RWPE2 (cell line): ENCODE measurements around the gene MYH14.
A peak's percentile ranks its signal among the peaks of the same experiment; 100 is the strongest.

Experiments
- ATAC-seq: fragments of 200-7000 bp; cut with Tn5 transposase; 3 replicates; pipeline ENCODE4 v1.9.1; 2021; ENCODE audit warnings: low read depth
- DNase-seq: peaks from one replicate; pipeline ENCODE4 v3.0.0-alpha.2; 2020; ENCODE audit warnings: low spot score
- H3K27ac ChIP-seq: fragments of 450-650 bp; 2 replicates; pipeline ENCODE4 v1.5.1; 2017; ENCODE audit warnings: mild to moderate bottlenecking; ENCODE audit not compliant: poor library complexity, severe bottlenecking
- H3K27me3 ChIP-seq: fragments of 250-450 bp; sonication (Bioruptor Pico); 2 replicates; pipeline ENCODE4 v1.5.1; 2021; ENCODE audit warnings: mild to moderate bottlenecking, moderate library complexity; ENCODE audit not compliant: insufficient read depth, poor library complexity, severe bottlenecking
- H3K36me3 ChIP-seq: fragments of 250-450 bp; sonication (Bioruptor Pico); 2 replicates; pipeline ENCODE4 v1.5.1; 2020; ENCODE audit warnings: low read depth, mild to moderate bottlenecking, moderate library complexity
- H3K4me1 ChIP-seq: fragments of 250-450 bp; sonication (Bioruptor Pico); 2 replicates; pipeline ENCODE4 v1.5.1; 2021; ENCODE audit warnings: mild to moderate bottlenecking, moderate library complexity; ENCODE audit not compliant: insufficient read depth, poor library complexity, severe bottlenecking
- H3K4me3 ChIP-seq: fragments of 250-450 bp; sonication (Bioruptor Pico); 2 replicates; pipeline ENCODE4 v1.5.1; 2021; ENCODE audit warnings: mild to moderate bottlenecking, moderate library complexity; ENCODE audit not compliant: severe bottlenecking
- H3K9me3 ChIP-seq: fragments of 250-450 bp; sonication (Bioruptor Pico); 2 replicates; pipeline ENCODE4 v1.5.1; 2021; ENCODE audit warnings: mild to moderate bottlenecking, moderate library complexity; ENCODE audit not compliant: severe bottlenecking
- CTCF ChIP-seq: fragments of 450-650 bp; IDR thresholded peaks from one replicate; pipeline ENCODE4 v1.5.1; 2017; ENCODE audit warnings: mild to moderate bottlenecking, moderate library complexity; ENCODE audit not compliant: poor library complexity, severe bottlenecking

MYH14 gene

GRCh38 chr19:50198431-50199258 is 4.8 kb upstream of the MYH14 start:
- Histone ChIP-seq H3K36me3 (no peaks in the 10 kb centered on the region), H3K27me3 (peaks cover 3% of the 10 kb centered on the region), H3K27ac (no peak overlapping the region), H3K4me1 (no peaks in the 10 kb centered on the region), H3K9me3 (no peaks in the 10 kb centered on the region), H3K4me3 (no peak overlapping the region)
- no peak for ATAC-seq
- no peak for DNase-seq
- no peak for TF ChIP-seq CTCF

- Histone ChIP-seq H3K27me3 (peaks cover 7% of the 10 kb centered on the region), H3K9me3 (no peaks in the 10 kb centered on the region), H3K4me1 (no peaks in the 10 kb centered on the region), H3K36me3 (no peaks in the 10 kb centered on the region), H3K4me3 (no peak overlapping the region), H3K27ac (no peak overlapping the region)
- TF ChIP-seq CTCF = no peak
- no peak for ATAC-seq
- DNase-seq = no peak
These were observed 4.2 kb upstream of the MYH14 start for GRCh38 chr19:50199259-50199555.

GRCh38 chr19:50202386-50202785 is 1.0 kb upstream of the MYH14 start:
- no peak overlapping the region for H3K27ac ChIP-seq
- no peak for ATAC-seq
- no peaks in the 10 kb centered on the region for H3K9me3 ChIP-seq
- H3K36me3 ChIP-seq = no peaks in the 10 kb centered on the region
- no peaks in the 10 kb centered on the region for H3K4me1 ChIP-seq
- H3K27me3 ChIP-seq = peaks cover 21% of the 10 kb centered on the region
- TF ChIP-seq CTCF = no peak
- no peak overlapping the region for H3K4me3 ChIP-seq
- no peak for DNase-seq

- no peaks in the 10 kb centered on the region for H3K36me3 ChIP-seq
- no peaks in the 10 kb centered on the region for H3K9me3 ChIP-seq
- H3K27ac ChIP-seq = no peak overlapping the region
- peak overlapping the region; percentile 6 for H3K4me3 ChIP-seq
- DNase-seq (no peak), ATAC-seq (no peak; the same call in 2 of the 3 replicates)
- TF ChIP-seq CTCF = no peak
- no peaks in the 10 kb centered on the region for H3K4me1 ChIP-seq
- H3K27me3 ChIP-seq = peaks cover 21% of the 10 kb centered on the region
These were observed 501 bp upstream of the MYH14 start for GRCh38 chr19:50202962-50203280.

- H3K4me1 ChIP-seq = no peaks in the 10 kb centered on the region
- H3K27me3 ChIP-seq = peaks cover 19% of the 10 kb centered on the region
- no peak for DNase-seq
- H3K27ac ChIP-seq = no peak overlapping the region
- TF ChIP-seq CTCF = no peak
- H3K36me3 ChIP-seq = no peaks in the 10 kb centered on the region
- ATAC-seq = no peak
- H3K4me3 ChIP-seq = peak overlapping the region; percentile 33
- no peaks in the 10 kb centered on the region for H3K9me3 ChIP-seq
These were observed 633 bp downstream of the MYH14 start for GRCh38 chr19:50204081-50204428.
